NB4 (cell line): ENCODE measurements around the gene PRORP.

Experiments
- MAX ChIP-seq: IDR thresholded peaks from 2 replicates; pipeline ENCODE4 v1.6.1; 2011; ENCODE audit warnings: low read depth, low read length
- POLR2A ChIP-seq: IDR thresholded peaks from 2 replicates; pipeline ENCODE4 v1.6.1; 2011; ENCODE audit warnings: mild to moderate bottlenecking; ENCODE audit not compliant: insufficient read length; ENCODE audit errors: extremely low read depth
- TF ChIP-seq, protein P1 (sequence below): IDR thresholded peaks from one replicate; pipeline ENCODE4 v1.5.1; 2012; ENCODE audit warnings: low read depth, low read length

DNA sequence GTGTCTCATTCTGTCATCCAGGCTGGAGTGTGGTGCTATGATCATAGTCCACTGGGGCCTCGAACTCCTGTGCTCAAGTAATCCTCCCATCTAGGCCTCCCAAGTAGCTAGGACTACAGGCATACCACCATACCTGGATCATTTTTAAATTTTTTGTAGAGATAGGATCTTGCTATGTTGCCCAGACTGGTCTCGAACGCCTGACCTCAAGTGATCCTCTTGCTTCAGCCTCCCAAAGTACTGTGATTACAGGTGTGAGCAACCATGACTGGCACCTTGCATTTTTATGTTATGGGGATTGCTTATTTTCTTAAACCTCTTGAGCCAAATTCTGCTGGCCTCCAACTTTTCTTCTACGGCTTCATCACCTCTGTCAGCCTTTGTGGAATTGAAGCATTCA is 26.9 kb downstream of the PRORP start:
- TF ChIP-seq, protein P1, sequence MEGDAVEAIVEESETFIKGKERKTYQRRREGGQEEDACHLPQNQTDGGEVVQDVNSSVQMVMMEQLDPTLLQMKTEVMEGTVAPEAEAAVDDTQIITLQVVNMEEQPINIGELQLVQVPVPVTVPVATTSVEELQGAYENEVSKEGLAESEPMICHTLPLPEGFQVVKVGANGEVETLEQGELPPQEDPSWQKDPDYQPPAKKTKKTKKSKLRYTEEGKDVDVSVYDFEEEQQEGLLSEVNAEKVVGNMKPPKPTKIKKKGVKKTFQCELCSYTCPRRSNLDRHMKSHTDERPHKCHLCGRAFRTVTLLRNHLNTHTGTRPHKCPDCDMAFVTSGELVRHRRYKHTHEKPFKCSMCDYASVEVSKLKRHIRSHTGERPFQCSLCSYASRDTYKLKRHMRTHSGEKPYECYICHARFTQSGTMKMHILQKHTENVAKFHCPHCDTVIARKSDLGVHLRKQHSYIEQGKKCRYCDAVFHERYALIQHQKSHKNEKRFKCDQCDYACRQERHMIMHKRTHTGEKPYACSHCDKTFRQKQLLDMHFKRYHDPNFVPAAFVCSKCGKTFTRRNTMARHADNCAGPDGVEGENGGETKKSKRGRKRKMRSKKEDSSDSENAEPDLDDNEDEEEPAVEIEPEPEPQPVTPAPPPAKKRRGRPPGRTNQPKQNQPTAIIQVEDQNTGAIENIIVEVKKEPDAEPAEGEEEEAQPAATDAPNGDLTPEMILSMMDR, result no peak
- TF ChIP-seq MAX (no peak), POLR2A (no peak)
